Heart left ventricle (tissue), 16 donors: ENCODE data around the gene DNAI2. TPM values are rescaled to one million over a fixed set of nuclear protein-coding genes. Genes with fewer than 3 reads are reported as not detected.

Experiments used
- ATAC-seq, 4 donors: fragments of 200-7000 bp; cut with Tn5 transposase; one replicate each; pipeline ENCODE4 v1.9.1; 2020 to 2022; ENCODE audit warnings: moderate library complexity in 4 of 4, mild to moderate bottlenecking in 3 of 4, moderate number of reproducible peaks in 1 of 4
- DNase-seq, 5 donors: peaks; one replicate each; pipeline ENCODE4 v3.0.0-alpha.2; 2020
- H3K27ac ChIP-seq, 12 donors: fragments of 200-600 bp; sonication (generic) in 4 of 12; one replicate each; pipeline versions ENCODE4 v1.5.0 to v1.8.0; 2016 to 2022; ENCODE audit warnings: mild to moderate bottlenecking in 2 of 12
- H3K27me3 ChIP-seq, 9 donors: fragments of 200-600 bp; sonication (generic) in 2 of 9; one replicate each; pipeline versions ENCODE4 v1.5.1 to v1.8.0; 2016 to 2022; ENCODE audit warnings: mild to moderate bottlenecking in 3 of 9
- H3K36me3 ChIP-seq, 9 donors: fragments of 200-600 bp; sonication (generic) in 2 of 9; one replicate each; pipeline versions ENCODE4 v1.5.0 to v1.8.0; 2018 to 2022; ENCODE audit warnings: mild to moderate bottlenecking in 2 of 9
- H3K4me1 ChIP-seq, 12 donors: fragments of 200-600 bp; sonication (generic) in 4 of 12; one replicate each; pipeline versions ENCODE4 v1.5.0 to v1.8.0; 2016 to 2022; ENCODE audit warnings: mild to moderate bottlenecking in 3 of 12
- H3K4me3 ChIP-seq, 12 donors: fragments of 200-600 bp; sonication (generic) in 4 of 12; one replicate each; pipeline versions ENCODE4 v1.5.0 to v1.8.0; 2017 to 2022; ENCODE audit warnings: mild to moderate bottlenecking in 9 of 12, moderate library complexity in 4 of 12
- H3K9me3 ChIP-seq, 12 donors: fragments of 200-600 bp; sonication (generic) in 4 of 12; one replicate each; pipeline versions ENCODE4 v1.5.0 to v1.8.0; 2016 to 2022; ENCODE audit warnings: mild to moderate bottlenecking in 1 of 12
- CTCF ChIP-seq, 12 donors: fragments of 200-600 bp; sonication (generic) in 4 of 12; IDR thresholded peaks; one replicate each; pipeline versions ENCODE4 v1.5.0 to v1.8.0; 2018 to 2022; ENCODE audit warnings: antibody characterized with exemption in 12 of 12, mild to moderate bottlenecking in 5 of 12
- POLR2A ChIP-seq, 2 donors: fragments of 450-650 bp; IDR thresholded peaks; one replicate each; pipeline ENCODE4 v1.6.1; 2017; ENCODE audit warnings: antibody characterized with exemption in 2 of 2, mild to moderate bottlenecking in 2 of 2, moderate library complexity in 2 of 2
- WGBS, 4 donors: extraction: QIAGEN DNeasy Blood & Tissue Kit in 2 of 4; methylation state at CpG; one replicate each; pipeline versions ENCODE4 v1.1.5 to v1.1.7; 2013 to 2018; 5-methylcytosine and 5-hydroxymethylcytosine counted together
- intact Hi-C, 10 donors: fragments of 100-400 bp; cut with DNase I; formaldehyde crosslinking; loops; one replicate each; pipeline versions ENCODE4 v1.11.1 to v1.14.2; 2022
- polyA plus RNA-seq, 2 donors: library from polyadenylated mRNA; stranded (reverse); fragments of 200-250 nt; gene quantifications; one replicate each; pipeline ENCODE4 v1.2.3, GENCODE V29; 2013
- total RNA-seq, 9 donors: library from RNA; depleted of rRNA in 2 of 9; stranded (reverse); fragments of >200 nt in 2 of 9; fragmentation: NEBNext Ultra II Directional in 3 of 9; extraction: Animal tissue kit (Norgen Biotek cat#: 25700) in 3 of 9; gene quantifications; one replicate each; pipeline versions ENCODE4 v1.1.0 to v1.2.4, GENCODE V29; 2016 to 2023
- donor health status: ischemic (EF 13 %, LVEDD 7.1; RV severe dilation, severe dysfunction).
- donor health status: healthy with polysubstance abuse.
- donor health status: DM: no; HTN: yes; CAD: no.
- donor health status: DM: no; HTN: no; CAD: no.
- donor health status: ischemic (EF 25% LVEDD 6.9; RV normal size, moderate dysfunction).
- donor health status: ischemic (EF 25% LVEDD 5.7; RV mildly dilated, moderate dysfunction).
- donor health status: healthy.
- donor health status: DM: yes; HTN: yes; CAD: no.
- donor health status: ischemic (EF 35%, LVEDD 5.7; RV mildly dilated, moderate dysfunction).
- donor health status: nonischemic (EF 11% LVEDD 7.7; RV severe dilation, severe dysfunction).
- donor health status: DM: yes; HTN: yes; CAD: no.
- donor health status: PGD.
- donor health status: ischemic (EF 29% LVEDD 5.4; RV normal size, mild dysfunction).
- donor health status: nonischemic (EF 23%, LVEDD 6.1; RV moderate dilation, normal function).

The DNAI2 gene
- total and polyA plus RNA-seq, 11 donors = not detected

GRCh38 chr17:74337834-74338500 is 63.9 kb downstream of the DNAI2 start:
- H3K4me1 ChIP-seq = peaks cover 0 to 4% (median 0%) of the 10 kb centered on the region in 12 donors
- intact Hi-C loops = no loop called here
- WGBS, 4 donors = 61 to 70% (median 67%) methylated on average over 12 of the region's 12 CpGs
- H3K36me3 ChIP-seq = no peaks in the 10 kb centered on the region
- no peak overlapping the region for H3K27ac ChIP-seq
- TF ChIP-seq POLR2A (IDR thresholded peaks at IDR 0.05) (no peak), CTCF (IDR thresholded peaks at IDR 0.05) (no peak)
- H3K27me3 ChIP-seq = peaks cover 0 to 8% (median 0%) of the 10 kb centered on the region in 9 donors
- H3K4me3 ChIP-seq = no peak overlapping the region
- DNase-seq (no peak), ATAC-seq (peak in 1 of 4 donors; percentile 21)
- H3K9me3 ChIP-seq = peaks cover 0 to 4% (median 0%) of the 10 kb centered on the region in 12 donors

GRCh38 chr17:74339537-74340195 is 65.6 kb downstream of the DNAI2 start:
- Histone ChIP-seq H3K27ac (no peak overlapping the region), H3K9me3 (no peaks in the 10 kb centered on the region), H3K27me3 (peaks cover 0 to 12% (median 0%) of the 10 kb centered on the region in 9 donors), H3K4me3 (no peak overlapping the region), H3K4me1 (peaks cover 0 to 4% (median 0%) of the 10 kb centered on the region in 12 donors), H3K36me3 (no peaks in the 10 kb centered on the region)
- intact Hi-C loops = no loop called here
- no peak for TF ChIP-seq POLR2A (IDR thresholded peaks at IDR 0.05)
- no peak for TF ChIP-seq CTCF (IDR thresholded peaks at IDR 0.05)
- ATAC-seq (no peak), DNase-seq (no peak)
- 85 to 91% (median 89%) methylated on average over 14 to 19 of the region's 19 CpGs for WGBS, 4 donors

GRCh38 chr17:74340470-74341023 is 66.5 kb downstream of the DNAI2 start:
- H3K27ac ChIP-seq = no peak overlapping the region
- intact Hi-C loops = no loop called here
- DNase-seq = no peak
- H3K4me1 ChIP-seq = peaks cover 0 to 4% (median 0%) of the 10 kb centered on the region in 12 donors
- H3K27me3 ChIP-seq = peaks cover 0 to 8% (median 0%) of the 10 kb centered on the region in 9 donors
- no peaks in the 10 kb centered on the region for H3K36me3 ChIP-seq
- H3K4me3 ChIP-seq = no peak overlapping the region
- 80 to 85% (median 83%) methylated on average over 12 to 13 of the region's 13 CpGs for WGBS, 4 donors
- no peak for TF ChIP-seq CTCF (IDR thresholded peaks at IDR 0.05)
- no peak for TF ChIP-seq POLR2A (IDR thresholded peaks at IDR 0.05)
- H3K9me3 ChIP-seq = no peaks in the 10 kb centered on the region
- no peak for ATAC-seq

GRCh38 chr17:74342224-74342623 is 68.2 kb downstream of the DNAI2 start:
- Histone ChIP-seq H3K27me3 (peaks cover 0 to 8% (median 0%) of the 10 kb centered on the region in 9 donors), H3K27ac (no peak overlapping the region), H3K4me3 (no peak overlapping the region), H3K4me1 (peaks cover 0 to 4% (median 0%) of the 10 kb centered on the region in 12 donors), H3K36me3 (no peaks in the 10 kb centered on the region), H3K9me3 (no peaks in the 10 kb centered on the region)
- intact Hi-C loops = no loop called here
- 72 to 92% (median 76%) methylated on average over 4 to 10 of the region's 10 CpGs for WGBS, 4 donors
- DNase-seq (no peak), ATAC-seq (no peak)
- TF ChIP-seq POLR2A (IDR thresholded peaks at IDR 0.05) (no peak), CTCF (IDR thresholded peaks at IDR 0.05) (no peak)
